ENCODE results near the gene CPEB4.

DNA sequence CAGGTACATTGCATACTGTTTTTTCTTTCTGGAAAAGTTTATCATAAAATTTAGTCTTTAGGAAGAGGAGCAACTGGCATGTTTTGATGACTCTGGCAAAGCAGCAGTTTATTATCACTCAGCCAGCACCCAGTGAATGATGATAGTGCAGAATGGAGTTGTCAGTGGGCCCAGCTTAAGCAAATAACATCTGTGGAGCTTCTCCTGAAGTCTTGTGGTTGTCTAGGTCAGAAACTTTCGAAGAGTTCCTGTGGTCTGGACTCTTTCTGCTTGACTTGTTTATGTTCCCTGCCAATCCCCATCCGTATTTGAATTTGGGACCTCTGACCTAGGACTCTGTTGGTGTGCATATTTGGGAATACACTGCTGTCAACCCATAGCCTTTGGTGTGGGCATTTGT lies 62.7 kb downstream of the CPEB4 start:
- TF ChIP-seq, protein P1, sequence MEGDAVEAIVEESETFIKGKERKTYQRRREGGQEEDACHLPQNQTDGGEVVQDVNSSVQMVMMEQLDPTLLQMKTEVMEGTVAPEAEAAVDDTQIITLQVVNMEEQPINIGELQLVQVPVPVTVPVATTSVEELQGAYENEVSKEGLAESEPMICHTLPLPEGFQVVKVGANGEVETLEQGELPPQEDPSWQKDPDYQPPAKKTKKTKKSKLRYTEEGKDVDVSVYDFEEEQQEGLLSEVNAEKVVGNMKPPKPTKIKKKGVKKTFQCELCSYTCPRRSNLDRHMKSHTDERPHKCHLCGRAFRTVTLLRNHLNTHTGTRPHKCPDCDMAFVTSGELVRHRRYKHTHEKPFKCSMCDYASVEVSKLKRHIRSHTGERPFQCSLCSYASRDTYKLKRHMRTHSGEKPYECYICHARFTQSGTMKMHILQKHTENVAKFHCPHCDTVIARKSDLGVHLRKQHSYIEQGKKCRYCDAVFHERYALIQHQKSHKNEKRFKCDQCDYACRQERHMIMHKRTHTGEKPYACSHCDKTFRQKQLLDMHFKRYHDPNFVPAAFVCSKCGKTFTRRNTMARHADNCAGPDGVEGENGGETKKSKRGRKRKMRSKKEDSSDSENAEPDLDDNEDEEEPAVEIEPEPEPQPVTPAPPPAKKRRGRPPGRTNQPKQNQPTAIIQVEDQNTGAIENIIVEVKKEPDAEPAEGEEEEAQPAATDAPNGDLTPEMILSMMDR (IDR thresholded peaks at IDR 0.05 in 4 of 5, conservative IDR thresholded peaks at IDR 0.05 in 1 of 5), result no peak
- TF ChIP-seq POLR2A (IDR thresholded peaks at IDR 0.05), result no peak
